Activated CD4-positive, CD25-positive, alpha-beta regulatory T cell treated with anti-CD3 and anti-CD28 coated beads, Interleukin-2, amount 50 U/mL, for 72 hours (primary cell): ENCODE results near the gene INIP.

Experiments used
- DNase-seq: peaks from one replicate; pipeline ENCODE4 v3.0.0; 2021

Gene INIP

DNA sequence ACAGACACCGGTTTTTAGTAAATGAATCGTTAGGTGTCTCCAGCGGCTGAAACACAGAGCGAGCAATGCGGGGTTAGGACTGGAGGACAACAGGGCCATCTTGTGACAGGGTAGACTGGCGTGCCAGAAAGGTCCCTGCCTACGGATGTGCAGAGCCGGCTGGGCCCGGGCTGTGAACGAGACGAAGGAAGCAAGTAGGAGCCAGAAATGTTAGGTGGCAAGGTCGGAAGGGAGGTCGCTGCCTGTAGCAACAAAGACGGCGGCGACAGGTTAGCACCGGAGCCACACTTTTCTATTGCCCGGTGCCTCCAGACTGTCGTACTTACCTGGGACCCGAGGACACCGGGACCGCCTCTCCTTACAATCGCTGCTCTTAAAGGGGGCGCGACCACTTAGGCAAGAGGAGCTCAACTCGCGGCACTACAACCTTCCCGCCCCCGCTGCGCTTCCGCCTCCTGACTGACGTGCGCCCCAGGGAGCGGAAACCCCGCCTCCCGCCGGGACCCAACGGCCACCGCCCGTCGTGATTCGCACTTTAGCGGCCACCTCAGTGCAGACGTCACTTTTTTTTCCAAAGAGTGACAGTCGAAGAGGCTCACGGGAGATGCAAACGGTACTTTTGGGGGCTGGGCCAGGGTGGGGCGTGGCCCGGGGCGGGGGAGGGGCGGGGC, at the start of gene INIP:
Gene INIP, minus strand, starts transcription at position 457 of the 671 bp plus-strand sequence. CDS start 1,632 bp downstream, outside the sequence.
- DNase-seq, result peak; percentile 97

DNA sequence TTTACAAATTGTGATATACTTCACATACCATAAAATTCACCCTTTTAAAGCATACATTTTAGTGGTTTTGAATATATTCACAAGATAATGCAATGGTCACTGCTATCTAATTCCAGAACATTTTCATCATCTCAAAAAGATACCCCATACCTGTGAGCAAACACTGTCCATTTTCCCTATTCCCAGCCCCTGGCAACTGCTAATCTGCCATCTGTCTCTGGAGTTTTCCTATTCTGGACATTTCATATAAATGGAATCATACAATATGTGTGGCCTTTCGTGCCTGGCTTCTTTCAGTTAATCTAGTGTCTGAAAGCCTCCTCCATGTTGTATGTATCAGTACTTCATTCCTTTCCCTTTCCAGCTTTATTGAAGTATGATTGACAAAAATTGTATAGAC, 47.4 kb upstream of the INIP start:
- DNase-seq, result no peak

GRCh38 chr9:112764837-112765236, 46.9 kb upstream of the INIP start:
- DNase-seq, result no peak

DNA sequence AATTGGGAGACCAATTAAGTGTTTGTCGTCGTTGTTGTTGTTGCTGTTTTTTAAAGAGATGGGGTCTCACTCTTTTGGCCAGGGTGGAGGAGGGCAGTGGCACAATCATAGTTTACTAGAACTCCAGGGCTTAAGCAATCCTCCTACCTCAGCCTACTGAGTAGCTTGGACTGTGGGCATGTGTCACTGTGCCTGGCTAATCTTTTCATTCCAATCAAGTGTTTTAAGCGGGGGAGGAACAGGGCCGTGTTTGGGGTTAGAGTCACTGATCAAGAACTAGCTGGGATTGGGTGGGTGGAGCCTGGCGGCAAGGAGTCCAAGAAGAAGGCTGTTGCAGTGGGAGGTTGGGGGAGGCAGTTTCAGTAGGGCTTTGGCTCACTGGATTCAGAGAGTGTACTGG, 46.4 kb upstream of the INIP start:
- DNase-seq, result no peak

DNA sequence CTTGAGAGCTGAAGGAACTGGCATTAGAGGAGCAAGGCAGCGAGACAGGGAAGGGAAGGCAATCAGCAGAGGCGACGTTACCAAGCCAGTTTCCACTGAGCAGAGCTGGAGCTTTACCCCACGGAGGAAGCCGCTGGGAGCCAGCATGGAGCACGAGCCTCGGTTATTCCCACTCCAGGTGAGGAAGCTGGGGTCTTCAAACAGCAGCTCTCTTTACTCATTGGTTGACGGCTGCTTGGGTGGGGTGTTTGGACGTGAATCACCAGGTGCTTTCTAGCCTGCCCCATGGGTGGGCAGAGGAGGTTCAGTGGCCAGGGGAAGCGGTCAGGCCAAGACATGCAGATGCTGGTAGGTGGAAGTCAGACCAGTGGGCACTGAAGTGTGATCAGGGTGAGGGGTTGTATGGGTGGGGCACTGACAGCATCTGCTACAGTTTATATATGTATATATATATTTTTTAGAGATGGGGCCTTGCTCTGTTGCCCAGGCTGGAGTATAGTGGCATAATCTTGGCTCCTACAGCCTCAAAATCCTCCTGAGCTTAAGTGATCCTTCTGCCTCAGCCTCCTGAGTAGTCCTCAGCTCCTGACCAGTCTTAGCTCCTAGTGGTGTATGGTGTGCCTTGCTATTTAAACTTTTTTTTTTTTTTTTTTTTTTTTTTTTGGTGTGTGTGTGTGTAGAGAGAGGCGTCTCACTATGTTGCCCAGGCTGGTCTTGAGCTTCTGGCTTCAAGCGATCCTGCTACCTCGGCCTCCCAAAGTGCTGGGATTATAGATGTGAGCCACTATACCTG, 45.0 kb upstream of the INIP start:
- no peak for DNase-seq

- DNase-seq, result no peak
Observed at GRCh38 chr9:112761912-112762655, 44.2 kb upstream of the INIP start.

DNA sequence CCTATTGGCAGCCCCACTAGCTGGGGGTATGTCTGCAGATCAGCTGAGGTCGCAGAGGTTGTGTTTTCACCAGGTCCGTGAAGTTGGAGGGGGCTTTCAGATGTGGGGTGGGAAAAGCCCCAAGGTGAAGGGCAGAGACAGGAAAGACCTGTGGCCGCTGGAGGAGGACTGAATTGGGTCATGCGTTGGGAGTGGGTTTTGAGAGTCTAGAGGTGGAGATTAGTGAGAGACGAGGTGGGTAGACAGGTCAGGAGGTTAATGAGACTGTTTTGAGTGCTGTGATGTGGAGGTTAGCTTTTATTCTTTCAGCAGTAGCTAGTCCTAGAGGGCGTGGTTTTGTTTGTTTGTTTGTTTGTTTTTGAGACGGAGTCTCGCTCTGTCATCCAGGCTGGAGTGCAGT, 42.9 kb upstream of the INIP start:
- DNase-seq, result no peak

DNA sequence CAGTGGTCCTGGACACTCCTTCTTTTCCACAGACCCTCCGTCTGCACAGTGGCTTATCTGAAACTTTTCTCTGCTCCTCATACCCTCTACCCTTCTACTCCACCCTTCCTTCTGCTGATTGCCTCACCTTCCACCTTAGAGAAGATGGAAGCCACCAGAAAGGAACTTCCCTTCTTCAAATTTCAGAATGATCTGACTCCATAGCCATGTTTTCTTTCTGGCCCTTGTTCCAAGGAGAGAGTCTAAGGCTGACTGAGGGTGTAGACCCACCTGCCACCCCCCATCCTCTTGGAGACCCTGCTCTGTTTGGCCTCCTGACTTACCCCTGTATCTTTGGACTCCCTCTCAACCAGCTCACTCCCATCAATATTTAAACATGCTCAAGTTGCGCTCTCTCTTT, 40.0 kb upstream of the INIP start:
- DNase-seq, result no peak

DNA sequence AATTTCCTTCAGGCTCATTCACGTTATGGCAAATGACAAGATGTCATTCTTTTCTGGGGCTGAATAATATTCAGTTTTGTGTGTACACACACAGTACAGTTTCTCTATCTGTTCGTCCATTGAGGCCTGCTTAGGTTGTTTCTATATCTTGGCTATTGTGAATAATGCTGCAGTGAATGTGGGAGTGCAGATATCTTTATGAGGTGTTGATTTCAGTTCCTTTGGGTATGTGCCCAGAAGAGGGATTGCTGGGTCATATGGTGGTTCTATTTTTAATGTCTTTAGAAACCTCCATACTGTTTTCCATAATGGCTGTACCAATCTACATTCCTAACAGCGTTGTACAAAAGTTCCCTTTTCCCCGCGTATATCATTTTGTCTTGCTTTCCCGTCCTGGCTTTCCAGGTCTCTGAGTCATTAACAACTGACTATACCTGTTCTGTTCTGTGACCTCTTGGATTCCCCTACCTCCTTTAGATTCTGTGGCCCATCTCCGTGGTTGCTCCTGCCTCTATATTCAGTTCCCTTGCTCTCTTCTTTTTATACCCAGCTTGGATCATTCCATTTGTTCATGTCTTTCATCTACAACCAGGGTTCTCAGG, 39.5 kb upstream of the INIP start:
- DNase-seq, result no peak

DNA sequence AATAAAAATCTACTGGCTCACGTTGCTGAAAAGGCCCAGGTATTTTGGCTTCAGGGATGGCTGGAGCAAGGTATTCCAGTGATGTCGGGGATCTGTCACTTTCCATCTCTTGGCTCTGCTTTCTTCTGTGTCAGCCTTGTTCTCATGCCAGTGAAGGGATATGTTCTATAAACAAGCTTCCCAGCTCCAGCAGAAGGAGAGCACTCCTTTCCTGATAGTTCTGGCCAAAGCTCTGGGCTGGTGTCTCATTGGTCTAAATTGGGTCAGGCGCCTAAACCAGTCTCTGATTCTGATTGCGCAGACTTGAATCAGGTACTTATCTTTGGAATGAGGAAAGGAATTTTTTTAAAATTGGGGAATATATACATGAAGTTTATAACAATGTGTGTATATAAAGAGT, 37.8 kb upstream of the INIP start:
- no peak for DNase-seq

- no peak for DNase-seq
Observed at GRCh38 chr9:112755016-112755427, 37.1 kb upstream of the INIP start.

GRCh38 chr9:112754578-112754977, 36.7 kb upstream of the INIP start:
- no peak for DNase-seq

DNA sequence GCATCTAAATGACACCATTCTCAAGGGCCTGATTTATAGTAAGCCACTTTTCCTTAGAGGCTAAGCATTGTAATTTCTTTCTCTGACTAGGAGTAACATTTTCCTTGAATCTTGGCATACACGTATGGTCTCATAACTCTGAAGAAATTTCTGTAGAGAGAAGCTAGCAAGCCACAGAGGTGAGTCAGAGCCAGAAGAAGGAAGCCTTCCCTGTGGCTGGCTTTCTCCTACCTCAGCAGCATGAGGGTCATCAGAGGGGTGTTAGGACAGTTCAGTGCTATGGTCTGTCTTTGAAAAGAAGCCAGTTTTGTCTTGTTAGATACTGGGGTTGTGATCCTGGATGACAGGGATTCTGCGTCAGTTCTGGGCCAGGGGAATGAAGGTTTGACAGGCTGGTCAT, 35.8 kb upstream of the INIP start:
- DNase-seq, result no peak

- DNase-seq, result no peak
Observed at GRCh38 chr9:112752334-112753125, 34.6 kb upstream of the INIP start.

GRCh38 chr9:112751056-112751795, 33.3 kb upstream of the INIP start:
- DNase-seq, result peak; percentile 44

GRCh38 chr9:112750764-112751055, 32.8 kb upstream of the INIP start:
- no peak for DNase-seq

DNA sequence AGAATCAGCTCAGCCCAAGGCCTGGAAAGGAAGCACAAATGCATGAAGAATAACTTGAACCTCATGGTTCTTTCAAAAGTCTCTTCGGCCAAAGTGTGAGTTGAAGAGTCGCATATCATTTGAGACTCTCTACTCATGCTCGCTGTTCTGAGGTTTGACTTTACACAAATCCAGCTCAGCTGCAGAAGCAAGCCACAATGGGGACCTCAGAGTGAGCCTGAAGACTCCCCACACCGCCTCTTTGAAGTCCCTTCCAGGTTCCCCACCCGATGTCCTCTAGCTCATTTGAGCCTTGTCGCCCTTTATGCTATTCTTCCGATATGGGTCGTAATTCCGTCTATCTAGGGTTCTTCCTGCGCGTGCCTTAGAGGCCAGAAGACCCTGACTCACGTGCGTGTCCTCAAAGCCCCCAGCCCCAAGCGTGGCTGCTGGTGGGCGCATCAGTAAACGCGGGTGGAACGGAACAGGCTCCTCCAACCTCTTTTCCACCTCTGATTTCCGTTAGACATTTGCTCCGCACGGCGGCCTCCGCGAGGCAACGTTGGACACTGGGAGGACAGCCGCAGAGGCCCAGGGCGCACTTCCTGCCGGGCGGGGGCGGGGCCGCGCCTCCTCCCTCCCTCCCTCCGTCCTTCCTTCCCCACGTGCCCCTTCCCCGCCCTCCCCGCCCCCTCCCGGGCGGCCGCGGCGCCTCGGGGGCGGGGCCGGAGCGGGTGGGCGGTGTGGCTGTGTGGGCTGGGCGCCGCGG, 32.3 kb upstream of the INIP start, which contains the start of gene SNX30:
Gene SNX30, plus strand, starts transcription at position 745 of the 748 bp plus-strand sequence. CDS start 242 bp downstream, outside the sequence.
- peak; percentile 85 for DNase-seq

DNA sequence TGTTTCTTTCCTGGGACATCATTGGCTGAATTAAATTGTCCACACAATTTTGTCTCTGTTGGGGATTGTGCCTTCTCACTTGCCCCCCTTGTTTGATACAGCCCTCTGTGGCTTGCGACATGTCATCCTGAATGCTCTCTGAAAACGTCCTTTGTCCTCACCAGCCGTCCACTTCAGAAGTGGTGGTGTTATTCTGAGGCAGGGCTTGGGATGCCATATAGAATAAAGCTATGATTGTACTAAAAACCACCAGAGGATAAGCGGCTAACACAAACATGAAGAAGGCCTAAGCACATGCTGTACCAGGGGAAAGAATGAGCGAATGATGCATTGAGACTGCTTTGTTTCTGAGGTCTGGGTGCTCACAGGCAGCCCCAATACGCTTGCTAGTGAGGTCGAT, 29.2 kb upstream of the INIP start:
- no peak for DNase-seq

DNA sequence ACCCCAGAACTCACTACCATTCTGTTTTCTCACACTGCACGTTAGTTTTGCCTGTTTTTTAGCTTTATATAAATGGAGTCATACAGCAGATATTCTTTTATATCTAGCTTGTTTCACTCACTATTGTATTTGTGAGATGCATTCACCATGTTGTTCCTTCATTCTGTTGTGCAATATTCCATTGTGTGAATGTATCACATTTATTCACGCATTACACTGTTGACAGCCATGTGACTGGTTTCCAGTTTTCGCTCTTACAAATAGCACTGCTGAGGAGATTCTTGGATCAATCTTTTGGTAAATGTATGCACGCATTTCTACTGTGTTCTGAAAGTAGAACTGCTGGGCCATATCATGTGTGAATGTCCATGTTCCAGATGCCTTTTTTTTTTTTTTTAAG, 26.3 kb upstream of the INIP start:
- DNase-seq, result no peak

DNA sequence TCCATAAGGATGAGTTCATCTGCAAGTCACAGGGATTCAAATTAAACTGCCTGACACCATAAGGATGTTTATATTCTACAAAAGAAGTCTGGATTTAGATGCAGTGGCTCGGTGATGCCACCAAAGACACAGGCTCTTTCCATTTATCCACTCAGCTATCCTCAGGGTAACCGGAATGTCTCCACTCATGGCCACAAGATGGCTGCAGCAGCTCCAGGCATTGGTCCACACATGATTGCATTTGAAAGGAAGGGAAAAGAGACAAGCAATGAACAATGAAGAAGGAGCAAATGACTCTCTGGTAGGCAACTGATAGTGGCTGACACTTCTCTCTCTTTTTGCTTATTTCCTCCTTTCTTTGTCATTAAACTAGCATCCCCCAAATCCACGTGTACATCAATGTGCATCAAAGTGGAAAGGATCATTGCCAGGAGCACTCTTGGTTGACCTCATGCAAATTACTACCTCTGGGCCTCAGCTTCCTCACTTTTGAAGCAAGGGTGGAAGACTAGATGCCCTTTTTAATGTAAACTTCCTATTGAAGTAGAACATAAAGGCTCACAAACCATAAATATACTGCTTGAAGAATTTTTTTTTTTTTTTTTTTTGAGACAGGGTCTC, 25.4 kb upstream of the INIP start:
- DNase-seq, result no peak

GRCh38 chr9:112734892-112735291, 17.0 kb upstream of the INIP start:
- DNase-seq, result no peak
